Measurements from ENCODE around the gene TBC1D5.

TBC1D5 gene

GRCh38 chr3:17473761-17474160 is 268.7 kb downstream of the TBC1D5 start:
- H3K27ac ChIP-seq: no peak overlapping the region
- no peak for TF ChIP-seq ZFX (IDR thresholded peaks at IDR 0.05)
- TF ChIP-seq CTCF (conservative IDR thresholded peaks at IDR 0.05): peak; percentile 36

GRCh38 chr3:17469954-17470353 is 272.5 kb downstream of the TBC1D5 start:
- no peak overlapping the region for H3K27ac ChIP-seq
- TF ChIP-seq CTCF (conservative IDR thresholded peaks at IDR 0.05) (no peak), ZFX (IDR thresholded peaks at IDR 0.05) (no peak)

- H3K27ac ChIP-seq: no peak overlapping the region
- no peak for TF ChIP-seq CTCF (conservative IDR thresholded peaks at IDR 0.05)
- no peak for TF ChIP-seq ZFX (IDR thresholded peaks at IDR 0.05)
These were observed 272.9 kb downstream of the TBC1D5 start for GRCh38 chr3:17469520-17469919.

- TF ChIP-seq CTCF (conservative IDR thresholded peaks at IDR 0.05) (no peak), ZFX (IDR thresholded peaks at IDR 0.05) (no peak)
- no peak overlapping the region for H3K27ac ChIP-seq
These were observed 276.4 kb downstream of the TBC1D5 start for GRCh38 chr3:17466028-17466427.

GRCh38 chr3:17459470-17459993 is 282.9 kb downstream of the TBC1D5 start:
- no peak overlapping the region for H3K27ac ChIP-seq
- TF ChIP-seq ZFX (IDR thresholded peaks at IDR 0.05): no peak
- TF ChIP-seq CTCF (conservative IDR thresholded peaks at IDR 0.05): no peak

GRCh38 chr3:17456650-17457049 is 285.8 kb downstream of the TBC1D5 start:
- no peak for TF ChIP-seq ZFX (IDR thresholded peaks at IDR 0.05)
- TF ChIP-seq CTCF (conservative IDR thresholded peaks at IDR 0.05): no peak
- no peak overlapping the region for H3K27ac ChIP-seq

- no peak overlapping the region for H3K27ac ChIP-seq
- TF ChIP-seq CTCF (conservative IDR thresholded peaks at IDR 0.05): no peak
- no peak for TF ChIP-seq ZFX (IDR thresholded peaks at IDR 0.05)
These were observed 286.4 kb downstream of the TBC1D5 start for GRCh38 chr3:17456046-17456445.
